GM18951 (cell line): ENCODE results near the gene ARL1.

ENCODE experiments used
- POLR2A ChIP-seq: IDR thresholded peaks from 4 replicates; pipeline ENCODE4 v1.6.1; 2011; ENCODE audit warnings: mild to moderate bottlenecking; ENCODE audit not compliant: insufficient read length, insufficient read depth; ENCODE audit errors: extremely low read depth
- in situ Hi-C: fragments of 300-500 bp; cut with MboI; formaldehyde crosslinking; loops from one replicate; pipeline ENCODE4 v1.12.0; 2022; ENCODE audit warnings: low sequenced_read_pairs, mixed read lengths, inconsistent platforms; ENCODE audit not compliant: unreplicated experiment

The ARL1 gene

GRCh38 chr12:101375573-101375972 is 32.0 kb downstream of the ARL1 start:
- TF ChIP-seq POLR2A = no peak
- in situ Hi-C loops = no loop called here

DNA sequence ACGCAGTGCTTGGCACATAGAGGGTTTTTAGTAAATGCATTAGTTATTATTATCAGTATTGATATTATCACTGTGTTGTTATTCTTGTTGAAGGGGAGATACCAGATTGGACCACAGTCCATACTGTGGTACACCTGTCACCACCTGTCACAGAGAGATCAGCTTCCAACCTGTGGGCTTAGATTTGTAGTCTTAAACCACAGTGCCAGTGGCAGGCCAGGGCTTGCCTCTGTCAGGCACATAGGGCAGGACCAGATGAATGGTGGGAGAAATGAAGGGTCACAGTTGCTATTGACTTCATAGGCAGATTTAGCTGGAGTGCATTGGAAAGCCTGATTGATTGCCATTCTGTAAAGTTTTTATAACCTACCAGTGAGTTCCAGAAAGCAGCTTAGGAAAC is 35.1 kb downstream of the ARL1 start:
- in situ Hi-C loops = no loop called here
- no peak for TF ChIP-seq POLR2A

GRCh38 chr12:101368016-101368415 is 39.6 kb downstream of the ARL1 start:
- in situ Hi-C loops = no loop called here
- TF ChIP-seq POLR2A = no peak

- in situ Hi-C loops = no loop called here
- no peak for TF ChIP-seq POLR2A
These were observed 46.1 kb downstream of the ARL1 start for GRCh38 chr12:101361455-101361854.

DNA sequence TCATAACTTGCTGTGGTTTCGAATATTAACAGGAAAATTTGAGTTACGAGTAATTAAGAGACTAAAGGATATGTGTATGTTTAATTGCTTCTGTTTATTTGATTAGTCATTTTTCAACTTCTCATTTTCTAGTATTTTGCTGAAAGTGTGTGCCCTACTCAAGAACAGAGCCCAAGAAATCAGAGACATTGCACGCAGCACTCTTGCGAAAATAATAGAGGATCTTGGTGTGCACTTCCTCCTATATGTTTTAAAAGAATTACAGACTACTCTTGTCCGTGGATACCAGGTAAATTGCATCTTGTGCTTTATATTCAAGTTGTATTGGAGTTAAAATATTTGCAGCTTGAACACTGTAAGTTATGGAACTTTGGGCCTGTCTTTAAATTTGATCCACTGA is 50.8 kb downstream of the ARL1 start:
- no peak for TF ChIP-seq POLR2A
- in situ Hi-C loops = no loop called here

DNA sequence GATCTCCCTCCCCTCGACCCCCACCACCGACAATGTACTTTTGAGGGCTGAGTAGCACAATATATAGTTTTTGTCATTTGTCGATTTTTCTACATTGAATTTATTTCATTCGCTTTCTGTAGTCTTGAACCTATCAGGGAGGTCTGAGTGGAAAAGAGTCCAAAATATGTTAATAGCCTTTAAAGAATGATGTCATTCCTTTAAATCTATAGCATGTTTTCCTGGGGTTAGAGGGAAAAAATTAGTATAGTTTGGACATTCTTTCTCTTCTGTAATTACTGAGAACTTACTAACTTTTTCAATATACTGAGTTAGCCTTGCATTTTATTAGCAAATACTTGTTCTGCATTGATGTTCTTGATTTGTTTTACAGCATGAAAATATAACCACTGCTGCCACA is 55.9 kb downstream of the ARL1 start:
- in situ Hi-C loops = no loop called here
- TF ChIP-seq POLR2A = no peak

DNA sequence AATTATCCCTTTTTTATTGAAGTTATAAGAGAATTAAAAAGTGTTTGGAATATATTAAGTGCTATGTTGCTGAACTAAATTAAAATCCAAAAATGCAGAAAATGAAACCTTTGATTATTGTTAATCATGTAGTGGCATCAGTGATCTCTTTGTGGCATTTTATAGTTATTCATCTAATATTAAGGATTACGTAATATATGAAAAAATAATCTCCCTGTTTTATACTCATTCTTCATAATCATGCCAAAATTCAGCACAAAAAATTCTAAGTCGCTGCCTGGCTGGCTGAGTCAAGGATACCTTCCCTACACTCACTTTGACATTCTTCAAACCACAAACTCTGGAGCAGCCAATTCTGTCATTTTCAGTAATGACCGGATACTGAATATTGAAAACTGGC is 63.7 kb downstream of the ARL1 start:
- TF ChIP-seq POLR2A = no peak
- in situ Hi-C loops = no loop called here
